OCI-LY3 (cell line): ENCODE measurements around the gene ARPC5.

Experiments used
- CTCF ChIP-seq: fragments of 200-600, 300-600 bp; sonication (generic); IDR thresholded peaks from 2 replicates; pipeline ENCODE4 v1.5.1; 2014; ENCODE audit warnings: antibody characterized with exemption, low read length, low read depth
- EZH2phosphoT487 ChIP-seq: fragments of 200-600 bp; shearing (Covaris generic); IDR thresholded peaks from 2 replicates; pipeline ENCODE4 v1.6.1; 2018; ENCODE audit warnings: antibody characterized with exemption, mixed run types, low read depth

GRCh38 chr1:183632964-183633363, 2.6 kb downstream of the ARPC5 start:
- TF ChIP-seq CTCF (no peak), EZH2phosphoT487 (no peak)
